ENCODE results near the gene LDLRAD4.

The LDLRAD4 gene

GRCh38 chr18:13183790-13184189, 34.8 kb upstream of the LDLRAD4 start:
- Histone ChIP-seq H3K4me2 (ENCODE audit: low read length) (no peak overlapping the region), H3K27me3 (ENCODE audit: control insufficient read depth, insufficient read depth, low read length) (peaks cover 32% of the 10 kb centered on the region), H3K4me1 (ENCODE audit: control insufficient read depth, insufficient read depth, low read length) (no peaks in the 10 kb centered on the region), H3K9me3 (replicated peaks; ENCODE audit: low read length) (no peaks in the 10 kb centered on the region), H3K36me3 (ENCODE audit: insufficient read depth, low read length) (no peaks in the 10 kb centered on the region), H3K9ac (ENCODE audit: low read depth, low read length) (no peak overlapping the region), H3K4me3 (ENCODE audit: low read length) (no peak overlapping the region)

- Histone ChIP-seq H3K9me3 (replicated peaks; ENCODE audit: low read length) (no peaks in the 10 kb centered on the region), H3K4me3 (ENCODE audit: low read length) (no peak overlapping the region), H3K27me3 (ENCODE audit: control insufficient read depth, insufficient read depth, low read length) (peaks cover 26% of the 10 kb centered on the region), H3K4me1 (ENCODE audit: control insufficient read depth, insufficient read depth, low read length) (no peaks in the 10 kb centered on the region), H3K9ac (ENCODE audit: low read depth, low read length) (no peak overlapping the region), H3K36me3 (ENCODE audit: insufficient read depth, low read length) (no peaks in the 10 kb centered on the region), H3K4me2 (ENCODE audit: low read length) (no peak overlapping the region)
These were observed 34.2 kb upstream of the LDLRAD4 start for GRCh38 chr18:13184396-13184795.

GRCh38 chr18:13185675-13186198, 32.8 kb upstream of the LDLRAD4 start:
- H3K9ac ChIP-seq (ENCODE audit: low read depth, low read length): no peak overlapping the region
- H3K27me3 ChIP-seq (ENCODE audit: control insufficient read depth, insufficient read depth, low read length): peaks cover 28% of the 10 kb centered on the region
- no peak overlapping the region for H3K4me3 ChIP-seq (ENCODE audit: low read length)
- H3K9me3 ChIP-seq (replicated peaks; ENCODE audit: low read length): no peaks in the 10 kb centered on the region
- H3K4me2 ChIP-seq (ENCODE audit: low read length): no peak overlapping the region
- H3K4me1 ChIP-seq (ENCODE audit: control insufficient read depth, insufficient read depth, low read length): no peaks in the 10 kb centered on the region
- H3K36me3 ChIP-seq (ENCODE audit: insufficient read depth, low read length): no peaks in the 10 kb centered on the region

GRCh38 chr18:13186687-13187086, 31.9 kb upstream of the LDLRAD4 start:
- no peaks in the 10 kb centered on the region for H3K9me3 ChIP-seq (replicated peaks; ENCODE audit: low read length)
- H3K27me3 ChIP-seq (ENCODE audit: control insufficient read depth, insufficient read depth, low read length): peaks cover 35% of the 10 kb centered on the region
- no peaks in the 10 kb centered on the region for H3K36me3 ChIP-seq (ENCODE audit: insufficient read depth, low read length)
- H3K4me1 ChIP-seq (ENCODE audit: control insufficient read depth, insufficient read depth, low read length): no peaks in the 10 kb centered on the region
- no peak overlapping the region for H3K4me2 ChIP-seq (ENCODE audit: low read length)
- no peak overlapping the region for H3K4me3 ChIP-seq (ENCODE audit: low read length)
- H3K9ac ChIP-seq (ENCODE audit: low read depth, low read length): no peak overlapping the region

- H3K9me3 ChIP-seq (replicated peaks; ENCODE audit: low read length): no peaks in the 10 kb centered on the region
- H3K4me2 ChIP-seq (ENCODE audit: low read length): no peak overlapping the region
- H3K36me3 ChIP-seq (ENCODE audit: insufficient read depth, low read length): no peaks in the 10 kb centered on the region
- no peak overlapping the region for H3K4me3 ChIP-seq (ENCODE audit: low read length)
- no peak overlapping the region for H3K9ac ChIP-seq (ENCODE audit: low read depth, low read length)
- peaks cover 37% of the 10 kb centered on the region for H3K27me3 ChIP-seq (ENCODE audit: control insufficient read depth, insufficient read depth, low read length)
- no peaks in the 10 kb centered on the region for H3K4me1 ChIP-seq (ENCODE audit: control insufficient read depth, insufficient read depth, low read length)
These were observed 31.1 kb upstream of the LDLRAD4 start for GRCh38 chr18:13187498-13187897.

GRCh38 chr18:13191031-13191430, 27.5 kb upstream of the LDLRAD4 start:
- peaks cover 38% of the 10 kb centered on the region for H3K27me3 ChIP-seq (ENCODE audit: control insufficient read depth, insufficient read depth, low read length)
- H3K36me3 ChIP-seq (ENCODE audit: insufficient read depth, low read length): no peaks in the 10 kb centered on the region
- no peak overlapping the region for H3K4me3 ChIP-seq (ENCODE audit: low read length)
- H3K9ac ChIP-seq (ENCODE audit: low read depth, low read length): no peak overlapping the region
- H3K4me1 ChIP-seq (ENCODE audit: control insufficient read depth, insufficient read depth, low read length): no peaks in the 10 kb centered on the region
- H3K4me2 ChIP-seq (ENCODE audit: low read length): no peak overlapping the region
- H3K9me3 ChIP-seq (replicated peaks; ENCODE audit: low read length): no peaks in the 10 kb centered on the region

- Histone ChIP-seq H3K4me3 (ENCODE audit: low read length) (no peak overlapping the region), H3K4me2 (ENCODE audit: low read length) (no peak overlapping the region), H3K36me3 (ENCODE audit: insufficient read depth, low read length) (no peaks in the 10 kb centered on the region), H3K4me1 (ENCODE audit: control insufficient read depth, insufficient read depth, low read length) (no peaks in the 10 kb centered on the region), H3K27me3 (ENCODE audit: control insufficient read depth, insufficient read depth, low read length) (peaks cover 38% of the 10 kb centered on the region), H3K9ac (ENCODE audit: low read depth, low read length) (no peak overlapping the region), H3K9me3 (replicated peaks; ENCODE audit: low read length) (no peaks in the 10 kb centered on the region)
These were observed 26.8 kb upstream of the LDLRAD4 start for GRCh38 chr18:13191779-13192178.

- Histone ChIP-seq H3K9ac (ENCODE audit: low read depth, low read length) (no peak overlapping the region), H3K4me1 (ENCODE audit: control insufficient read depth, insufficient read depth, low read length) (no peaks in the 10 kb centered on the region), H3K27me3 (ENCODE audit: control insufficient read depth, insufficient read depth, low read length) (peaks cover 34% of the 10 kb centered on the region), H3K36me3 (ENCODE audit: insufficient read depth, low read length) (no peaks in the 10 kb centered on the region), H3K4me3 (ENCODE audit: low read length) (no peak overlapping the region), H3K9me3 (replicated peaks; ENCODE audit: low read length) (no peaks in the 10 kb centered on the region), H3K4me2 (ENCODE audit: low read length) (no peak overlapping the region)
These were observed 25.6 kb upstream of the LDLRAD4 start for GRCh38 chr18:13192970-13193369.

GRCh38 chr18:13194239-13194638, 24.3 kb upstream of the LDLRAD4 start:
- H3K27me3 ChIP-seq (ENCODE audit: control insufficient read depth, insufficient read depth, low read length): peaks cover 30% of the 10 kb centered on the region
- no peak overlapping the region for H3K4me2 ChIP-seq (ENCODE audit: low read length)
- no peak overlapping the region for H3K4me3 ChIP-seq (ENCODE audit: low read length)
- H3K36me3 ChIP-seq (ENCODE audit: insufficient read depth, low read length): no peaks in the 10 kb centered on the region
- H3K9ac ChIP-seq (ENCODE audit: low read depth, low read length): no peak overlapping the region
- H3K4me1 ChIP-seq (ENCODE audit: control insufficient read depth, insufficient read depth, low read length): no peaks in the 10 kb centered on the region
- no peaks in the 10 kb centered on the region for H3K9me3 ChIP-seq (replicated peaks; ENCODE audit: low read length)

GRCh38 chr18:13198701-13199100, 19.9 kb upstream of the LDLRAD4 start:
- peaks cover 7% of the 10 kb centered on the region for H3K27me3 ChIP-seq (ENCODE audit: control insufficient read depth, insufficient read depth, low read length)
- no peaks in the 10 kb centered on the region for H3K36me3 ChIP-seq (ENCODE audit: insufficient read depth, low read length)
- H3K4me2 ChIP-seq (ENCODE audit: low read length): no peak overlapping the region
- H3K4me3 ChIP-seq (ENCODE audit: low read length): no peak overlapping the region
- H3K9me3 ChIP-seq (replicated peaks; ENCODE audit: low read length): no peaks in the 10 kb centered on the region
- H3K4me1 ChIP-seq (ENCODE audit: control insufficient read depth, insufficient read depth, low read length): no peaks in the 10 kb centered on the region
- no peak overlapping the region for H3K9ac ChIP-seq (ENCODE audit: low read depth, low read length)

- Histone ChIP-seq H3K4me2 (ENCODE audit: low read length) (no peak overlapping the region), H3K36me3 (ENCODE audit: insufficient read depth, low read length) (no peaks in the 10 kb centered on the region), H3K4me3 (ENCODE audit: low read length) (no peak overlapping the region), H3K4me1 (ENCODE audit: control insufficient read depth, insufficient read depth, low read length) (no peaks in the 10 kb centered on the region), H3K9ac (ENCODE audit: low read depth, low read length) (no peak overlapping the region), H3K9me3 (replicated peaks; ENCODE audit: low read length) (no peaks in the 10 kb centered on the region), H3K27me3 (ENCODE audit: control insufficient read depth, insufficient read depth, low read length) (peaks cover 3% of the 10 kb centered on the region)
These were observed 19.4 kb upstream of the LDLRAD4 start for GRCh38 chr18:13199169-13199568.

- Histone ChIP-seq H3K36me3 (ENCODE audit: insufficient read depth, low read length) (no peaks in the 10 kb centered on the region), H3K9ac (ENCODE audit: low read depth, low read length) (no peak overlapping the region), H3K27me3 (ENCODE audit: control insufficient read depth, insufficient read depth, low read length) (peaks cover 15% of the 10 kb centered on the region), H3K9me3 (replicated peaks; ENCODE audit: low read length) (no peaks in the 10 kb centered on the region), H3K4me2 (ENCODE audit: low read length) (no peak overlapping the region), H3K4me1 (ENCODE audit: control insufficient read depth, insufficient read depth, low read length) (no peaks in the 10 kb centered on the region), H3K4me3 (ENCODE audit: low read length) (no peak overlapping the region)
These were observed 17.3 kb upstream of the LDLRAD4 start for GRCh38 chr18:13201292-13201691.

Data from skeletal muscle satellite cell (primary cell).